IMR-90 (cell line): ENCODE measurements around the gene MMD2. TPM values are rescaled to one million over a fixed set of nuclear protein-coding genes. Genes with fewer than 3 reads are reported as not detected.

Experiments used
- ATAC-seq: fragments of 200-7000 bp; cut with Tn5 transposase; 2 replicates; pipeline ENCODE4 v1.9.1; 2020; ENCODE audit warnings: low read depth, mild to moderate bottlenecking, moderate library complexity
- BruUV-seq: library from RNA; stranded (reverse); fragments of 400-500 nt; replicated peaks from 2 replicates; lab custom pipeline; 2021; lab: Mats Ljungman, UMichigan
- CTCF ChIA-PET: fragments of 300-600 bp; formaldehyde crosslinking; extraction: SDS; loops from one replicate; lab custom pipeline; 2021; ENCODE audit warnings: antibody characterized with exemption; lab: Yijun Ruan, JAX
- POLR2A ChIA-PET: fragments of 300-600 bp; sonication (Branson Sonifier 250); formaldehyde crosslinking; loops from one replicate; lab custom pipeline; 2022; ENCODE audit warnings: antibody characterized with exemption; ENCODE audit not compliant: unreplicated experiment; lab: Charles Lee
- DNase-seq: peaks from one replicate; pipeline ENCODE4 v3.0.0; 2013
- H2AFZ ChIP-seq: replicated peaks from 2 replicates; pipeline ENCODE3; 2013; ENCODE audit warnings: low read length, mild to moderate bottlenecking; ENCODE audit not compliant: poor library complexity
- H2AK5ac ChIP-seq: 2 replicates; pipeline ENCODE4 v1.6.1; 2013; ENCODE audit warnings: low read depth, low read length, inconsistent platforms
- H2AK9ac ChIP-seq: replicated peaks from 2 replicates; pipeline ENCODE3; 2013; ENCODE audit warnings: mild to moderate bottlenecking, low read depth, low read length, moderate library complexity; ENCODE audit not compliant: poor library complexity
- H2BK120ac ChIP-seq: 2 replicates; pipeline ENCODE4 v1.6.1; 2013; ENCODE audit warnings: low read depth, low read length, inconsistent platforms
- H2BK15ac ChIP-seq: 3 replicates; pipeline ENCODE4 v1.6.1; 2013; ENCODE audit warnings: low read depth, low read length, inconsistent platforms
- H2BK20ac ChIP-seq: 2 replicates; pipeline ENCODE4 v1.6.1; 2013; ENCODE audit warnings: low read depth, mild to moderate bottlenecking, inconsistent platforms, low read length, moderate library complexity
- H2BK5ac ChIP-seq: 2 replicates; pipeline ENCODE4 v1.6.1; 2013; ENCODE audit warnings: mild to moderate bottlenecking, low read depth, low read length, inconsistent platforms; ENCODE audit not compliant: poor library complexity, severe bottlenecking
- H3K14ac ChIP-seq: replicated peaks from 2 replicates; pipeline ENCODE4 v1.6.1; 2013; ENCODE audit warnings: low read depth, low read length, inconsistent platforms
- H3K18ac ChIP-seq: 2 replicates; pipeline ENCODE4 v1.6.1; 2013; ENCODE audit warnings: low read depth, low read length, control low read depth
- H3K23ac ChIP-seq: 2 replicates; pipeline ENCODE4 v1.6.1; 2013; ENCODE audit warnings: low read depth, low read length, inconsistent platforms
- H3K27ac ChIP-seq: 2 replicates; pipeline ENCODE4 v1.5.1; 2013; ENCODE audit warnings: mild to moderate bottlenecking, control low read depth, low read length; ENCODE audit not compliant: insufficient read depth
- H3K27me3 ChIP-seq: 2 replicates; pipeline ENCODE4 v1.6.1; 2013; ENCODE audit warnings: low read length; ENCODE audit not compliant: control insufficient read depth, insufficient read depth
- H3K36me3 ChIP-seq: 2 replicates; pipeline ENCODE4 v1.6.1; 2013; ENCODE audit warnings: low read length, mixed read lengths; ENCODE audit not compliant: control insufficient read depth, insufficient read depth
- H3K4ac ChIP-seq: 2 replicates; pipeline ENCODE4 v1.6.1; 2013; ENCODE audit warnings: low read depth, low read length, inconsistent platforms
- H3K4me1 ChIP-seq: 2 replicates; pipeline ENCODE4 v1.6.1; 2013; ENCODE audit warnings: low read length, mixed read lengths; ENCODE audit not compliant: control insufficient read depth, insufficient read depth
- H3K4me2 ChIP-seq: 2 replicates; pipeline ENCODE4 v1.6.1; 2013; ENCODE audit warnings: low read depth, mild to moderate bottlenecking, control low read depth, low read length, moderate library complexity
- H3K4me3 ChIP-seq: 2 replicates; pipeline ENCODE4 v1.5.1; 2013; ENCODE audit warnings: low read depth, mild to moderate bottlenecking, control low read depth, low read length, moderate library complexity; ENCODE audit not compliant: insufficient read depth
- H3K56ac ChIP-seq: 2 replicates; pipeline ENCODE4 v1.6.1; 2013; ENCODE audit warnings: low read length, inconsistent platforms; ENCODE audit not compliant: insufficient read depth; ENCODE audit errors: extremely low read depth
- H3K79me1 ChIP-seq, 2 experiments: 2 replicates each; pipeline ENCODE4 v1.6.1; 2013; ENCODE audit warnings: low read length in 2 of 2, inconsistent platforms in 1 of 2, low read depth in 1 of 2
- H3K9ac ChIP-seq: 2 replicates; pipeline ENCODE4 v1.6.1; 2013; ENCODE audit warnings: low read depth, low read length, control low read depth
- H3K9me1 ChIP-seq: 2 replicates; pipeline ENCODE4 v1.6.1; 2013; ENCODE audit warnings: low read length, inconsistent platforms; ENCODE audit not compliant: insufficient read depth
- H3K9me3 ChIP-seq: 2 replicates; pipeline ENCODE4 v1.6.1; 2013; ENCODE audit warnings: low read length; ENCODE audit not compliant: control insufficient read depth, insufficient read depth
- H4K20me1 ChIP-seq: 2 replicates; pipeline ENCODE4 v1.6.1; 2013; ENCODE audit warnings: low read length, inconsistent platforms; ENCODE audit not compliant: insufficient read depth
- H4K5ac ChIP-seq: 2 replicates; pipeline ENCODE4 v1.6.1; 2013; ENCODE audit warnings: mild to moderate bottlenecking, low read depth, low read length, control low read depth
- H4K8ac ChIP-seq, 2 experiments: 2 replicates each; pipeline ENCODE4 v1.6.1; 2013; ENCODE audit warnings: low read depth in 2 of 2, low read length in 2 of 2, control low read depth in 1 of 2, inconsistent platforms in 1 of 2
- H4K91ac ChIP-seq: 2 replicates; pipeline ENCODE4 v1.6.1; 2013; ENCODE audit warnings: low read depth, low read length, inconsistent platforms; ENCODE audit not compliant: insufficient read depth
- MXI1 ChIP-seq: IDR thresholded peaks from 2 replicates; pipeline ENCODE4 v1.6.1; 2012; ENCODE audit warnings: low read depth, mild to moderate bottlenecking, low read length, moderate library complexity, borderline replicate concordance
- RAD21 ChIP-seq: IDR thresholded peaks from 2 replicates; pipeline ENCODE4 v1.6.1; 2012; ENCODE audit warnings: low read length, improper control_type of control experiment
- RFX5 ChIP-seq: IDR thresholded peaks from 2 replicates; pipeline ENCODE4 v1.8.0; 2012; ENCODE audit warnings: low read depth, mild to moderate bottlenecking, low read length, moderate library complexity
- SMC3 ChIP-seq: fragments of 150-350 bp; IDR thresholded peaks from 2 replicates; pipeline ENCODE4 v1.6.1; 2016; ENCODE audit warnings: low read depth, mild to moderate bottlenecking, antibody characterized with exemption, low read length, moderate library complexity
- USF2 ChIP-seq: fragments of 150-350 bp; IDR thresholded peaks from 2 replicates; pipeline ENCODE4 v1.6.1; 2017; ENCODE audit warnings: mild to moderate bottlenecking, antibody characterized with exemption, low read length, low read depth
- WGBS, 2 experiments: methylation state at CpG; one replicate each; pipeline versions ENCODE4 v1.1.5 to v1.1.7; 2013; ENCODE audit warnings: missing lambda C conversion rate in 2 of 2; ENCODE audit not compliant: insufficient read length in 1 of 2; ENCODE audit errors: extremely low coverage in 2 of 2; 5-methylcytosine and 5-hydroxymethylcytosine counted together
- dilution Hi-C: fragments of 300-500 bp; cut with HindIII; formaldehyde crosslinking; loops from one replicate; pipeline ENCODE4 v1.14.3; 2018; ENCODE audit warnings: low sequenced_read_pairs; ENCODE audit not compliant: unreplicated experiment
- in situ Hi-C: fragments of 300-500 bp; cut with MboI; formaldehyde crosslinking; loops from 3 replicates; pipeline ENCODE4 v1.14.3; 2019; ENCODE audit warnings: low sequenced_read_pairs, inconsistent platforms, mixed read lengths
- intact Hi-C: fragments of 100-400 bp; cut with micrococcal nuclease; formaldehyde crosslinking; loops from 2 replicates; pipeline ENCODE4 v1.10.0; 2022
- polyA plus RNA-seq, 3 experiments: library from polyadenylated mRNA; depleted of rRNA; stranded (reverse); fragments of >200 nt; gene quantifications; 2 replicates each; pipeline ENCODE4 v1.2.3, GENCODE V29; 2012; ENCODE audit warnings: low replicate concordance in 1 of 3
- total RNA-seq: library from RNA; depleted of rRNA; stranded (reverse); fragments of >200 nt; gene quantifications from 2 replicates; pipeline ENCODE4 v1.2.3, GENCODE V29; 2012

Gene MMD2
- total and polyA plus RNA-seq, 2 of the 4 experiments (the other 2 are of a cell fraction) = not detected

GRCh38 chr7:4888161-4888560, 70.8 kb downstream of the MMD2 start:
- H3K27me3 ChIP-seq = no peaks in the 10 kb centered on the region; the same call in 1 of the 2 replicates
- no peaks in the 10 kb centered on the region for H3K9me1 ChIP-seq
- no peak overlapping the region for H2BK5ac ChIP-seq
- H3K56ac ChIP-seq = 0 out of 2 replicates have a peak overlapping the region, but pooled peaks have one; percentile 1
- POLR2A ChIA-PET = no interaction called here
- H4K5ac ChIP-seq = no peak overlapping the region
- no peak overlapping the region for H3K9ac ChIP-seq
- CTCF ChIA-PET = no interaction called here
- no peak overlapping the region for H3K4me3 ChIP-seq
- no peaks in the 10 kb centered on the region for H3K9me3 ChIP-seq
- no peak overlapping the region for H3K23ac ChIP-seq
- ATAC-seq (no peak), DNase-seq (no peak)
- H2BK120ac ChIP-seq = no peak overlapping the region
- no peaks in the 10 kb centered on the region for H4K20me1 ChIP-seq
- no peak overlapping the region for H4K91ac ChIP-seq
- intact Hi-C loops (no loop called here), dilution Hi-C loops (no loop called here), in situ Hi-C loops (no loop called here)
- H4K8ac ChIP-seq = no peak overlapping the region
- H3K27ac ChIP-seq = no peak overlapping the region
- H3K14ac ChIP-seq = no peak overlapping the region
- no peaks in the 10 kb centered on the region for H3K36me3 ChIP-seq
- no peak overlapping the region for H2AK5ac ChIP-seq
- H2BK15ac ChIP-seq = no peak overlapping the region
- no peak overlapping the region for H2AK9ac ChIP-seq
- H3K4me1 ChIP-seq = no peaks in the 10 kb centered on the region
- no peak overlapping the region for H2AFZ ChIP-seq
- WGBS, 2 experiments = no CpG with 5 or more reads among the region's 3 CpGs
- no peak overlapping the region for H3K18ac ChIP-seq
- TF ChIP-seq SMC3 (no peak), RFX5 (no peak), MXI1 (no peak), RAD21 (no peak), USF2 (no peak)
- H3K79me1 ChIP-seq = no peaks in the 10 kb centered on the region
- no peak overlapping the region for H3K4ac ChIP-seq
- no peak overlapping the region for H3K4me2 ChIP-seq
- no TSS peak for BruUV-seq
- H2BK20ac ChIP-seq = no peak overlapping the region
